Stimulated activated CD4-positive, alpha-beta T cell treated with anti-CD3 and anti-CD28 coated beads, TNF-alpha, amount 100 ng/mL, for 24 hours (primary cell): ENCODE data around the gene IFITM2.
A peak's percentile ranks its signal among the peaks of the same experiment; 100 is the strongest.
"Not testable (repeated sequence)": the region's sequence is repeated elsewhere in the genome, so short reads cannot be mapped to it uniquely, and the experiment has no call there.

ENCODE experiments used
- DNase-seq, 3 experiments: peaks; one replicate each; pipeline ENCODE4 v3.0.0-alpha.2; 2020; ENCODE audit warnings: low read depth in 3 of 3

IFITM2 gene

GRCh38 chr11:325796-326591 is 18.4 kb downstream of the IFITM2 start:
- DNase-seq: no peak

GRCh38 chr11:326592-326841 is 18.9 kb downstream of the IFITM2 start:
- DNase-seq: no peak

- DNase-seq: peak in 1 of 3 experiments; percentile 73
Observed at GRCh38 chr11:326842-327580, 19.4 kb downstream of the IFITM2 start.

GRCh38 chr11:327581-327923 is 19.9 kb downstream of the IFITM2 start:
- no peak for DNase-seq

GRCh38 chr11:328012-328411 is 20.4 kb downstream of the IFITM2 start:
- no peak for DNase-seq

GRCh38 chr11:328516-329100 is 21.0 kb downstream of the IFITM2 start:
- not testable (repeated sequence) for DNase-seq

GRCh38 chr11:329886-330253 is 22.3 kb downstream of the IFITM2 start:
- DNase-seq: no peak

GRCh38 chr11:330307-330693 is 22.7 kb downstream of the IFITM2 start:
- no peak for DNase-seq

- no peak for DNase-seq
Observed at GRCh38 chr11:330694-331357, 23.2 kb downstream of the IFITM2 start.

- DNase-seq: no peak
Observed at GRCh38 chr11:331358-332060, 23.9 kb downstream of the IFITM2 start.

- no peak for DNase-seq
Observed at GRCh38 chr11:332651-333480, 25.2 kb downstream of the IFITM2 start.

GRCh38 chr11:333616-334263 is 26.1 kb downstream of the IFITM2 start:
- not testable (repeated sequence) for DNase-seq

- no peak for DNase-seq
Observed at GRCh38 chr11:334264-334994, 26.8 kb downstream of the IFITM2 start.

GRCh38 chr11:335779-336658 is 28.4 kb downstream of the IFITM2 start:
- DNase-seq: no peak

GRCh38 chr11:336659-337198 is 29.1 kb downstream of the IFITM2 start:
- DNase-seq: no peak

- no peak for DNase-seq
Observed at GRCh38 chr11:337711-338110, 30.1 kb downstream of the IFITM2 start.

- no peak for DNase-seq
Observed at GRCh38 chr11:339963-340362, 32.3 kb downstream of the IFITM2 start.
